22Rv1 (cell line): ENCODE measurements around the gene STAT5A.
"Not testable (repeated sequence)": the region's sequence is repeated elsewhere in the genome, so short reads cannot be mapped to it uniquely, and the experiment has no call there.

Experiments used
- H3K27ac ChIP-seq: fragments of 450-650 bp; 2 replicates; pipeline ENCODE4 v1.5.1; 2017
- CTCF ChIP-seq: fragments of 450-650 bp; IDR thresholded peaks from 2 replicates; pipeline ENCODE4 v1.5.1; 2017; ENCODE audit warnings: mild to moderate bottlenecking
- ZFX ChIP-seq: fragments of 450-650 bp; IDR thresholded peaks from 2 replicates; pipeline ENCODE4 v1.6.1; 2017; ENCODE audit warnings: antibody characterized with exemption, borderline replicate concordance

The STAT5A gene

DNA sequence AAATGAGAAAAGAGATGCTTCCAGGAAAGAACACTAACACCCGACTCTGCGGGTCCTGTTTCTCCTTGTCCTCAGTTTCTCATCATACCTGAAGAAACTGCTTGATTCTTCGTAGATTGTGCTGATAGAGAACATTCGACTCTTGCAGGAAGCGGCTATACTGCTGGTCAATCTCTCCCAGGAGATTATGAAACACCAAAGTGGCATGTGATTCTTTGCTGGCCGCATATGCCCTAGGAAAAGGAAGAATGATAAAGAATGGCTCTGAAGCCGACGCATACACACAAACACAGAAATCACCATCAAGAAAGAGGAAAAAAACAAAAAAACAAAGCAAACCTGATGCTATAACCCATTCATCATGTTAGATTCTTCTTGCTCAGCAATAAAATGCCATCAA, 58.2 kb downstream of the STAT5A start:
- no peak overlapping the region for H3K27ac ChIP-seq
- no peak for TF ChIP-seq ZFX
- no peak for TF ChIP-seq CTCF

- no peak for TF ChIP-seq CTCF
- no peak for TF ChIP-seq ZFX
- H3K27ac ChIP-seq: no peak overlapping the region
These were observed 58.9 kb downstream of the STAT5A start for GRCh38 chr17:42347198-42347597.

- no peak overlapping the region for H3K27ac ChIP-seq
- TF ChIP-seq CTCF (no peak), ZFX (no peak)
These were observed 59.3 kb downstream of the STAT5A start for GRCh38 chr17:42347606-42348005.

- H3K27ac ChIP-seq: no peak overlapping the region
- no peak for TF ChIP-seq CTCF
- TF ChIP-seq ZFX: no peak
These were observed 59.8 kb downstream of the STAT5A start for GRCh38 chr17:42348104-42348503.

GRCh38 chr17:42354956-42355843, 66.9 kb downstream of the STAT5A start:
- no peak for TF ChIP-seq ZFX
- no peak for TF ChIP-seq CTCF
- H3K27ac ChIP-seq: no peak overlapping the region

DNA sequence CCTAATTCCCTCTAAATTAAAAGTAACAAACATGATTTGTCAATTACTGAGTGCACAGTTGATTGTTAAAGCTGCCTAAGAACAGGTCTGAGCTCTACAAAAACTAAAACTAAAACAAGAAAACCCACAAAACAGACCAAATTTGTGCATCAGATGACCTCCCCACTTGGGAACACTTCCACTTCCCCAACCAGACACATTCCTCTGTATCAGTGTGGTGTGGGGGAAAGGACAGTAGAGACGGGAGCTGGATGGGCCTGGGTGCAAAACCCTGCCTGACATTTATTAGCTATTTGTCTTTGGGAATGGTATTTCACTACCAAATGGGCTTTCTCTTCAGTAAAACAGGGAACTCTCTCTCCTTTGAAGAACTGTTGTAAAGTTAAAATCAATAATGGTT, 70.1 kb downstream of the STAT5A start:
- TF ChIP-seq ZFX (no peak), CTCF (no peak)
- H3K27ac ChIP-seq: no peak overlapping the region

GRCh38 chr17:42359133-42359532, 70.8 kb downstream of the STAT5A start:
- TF ChIP-seq ZFX (no peak), CTCF (no peak)
- no peak overlapping the region for H3K27ac ChIP-seq

GRCh38 chr17:42360388-42360787, 72.1 kb downstream of the STAT5A start:
- H3K27ac ChIP-seq: not testable (repeated sequence)
